ENCODE results near the gene IFNLR1.

IFNLR1 gene

DNA sequence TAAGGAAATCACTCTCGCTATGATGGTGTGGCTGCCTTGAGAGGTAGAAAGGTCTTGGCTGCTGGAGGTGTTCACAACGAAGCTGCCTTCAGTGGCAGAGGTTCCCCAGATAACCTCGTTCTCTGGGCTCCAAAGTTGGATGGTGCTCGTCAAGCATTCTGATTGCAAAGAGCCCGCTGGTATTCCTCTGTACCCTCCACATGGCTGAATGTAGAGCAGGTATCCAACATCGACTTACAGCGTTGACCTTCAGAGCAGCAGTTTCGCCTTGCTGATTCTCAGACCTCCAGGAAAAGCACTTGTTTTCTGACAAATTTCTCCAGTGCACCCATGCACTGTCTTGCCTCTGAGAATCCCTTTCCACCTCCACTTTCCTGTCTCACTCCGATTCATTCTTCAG, 39.9 kb downstream of the IFNLR1 start:
- DNase-seq = no peak

DNA sequence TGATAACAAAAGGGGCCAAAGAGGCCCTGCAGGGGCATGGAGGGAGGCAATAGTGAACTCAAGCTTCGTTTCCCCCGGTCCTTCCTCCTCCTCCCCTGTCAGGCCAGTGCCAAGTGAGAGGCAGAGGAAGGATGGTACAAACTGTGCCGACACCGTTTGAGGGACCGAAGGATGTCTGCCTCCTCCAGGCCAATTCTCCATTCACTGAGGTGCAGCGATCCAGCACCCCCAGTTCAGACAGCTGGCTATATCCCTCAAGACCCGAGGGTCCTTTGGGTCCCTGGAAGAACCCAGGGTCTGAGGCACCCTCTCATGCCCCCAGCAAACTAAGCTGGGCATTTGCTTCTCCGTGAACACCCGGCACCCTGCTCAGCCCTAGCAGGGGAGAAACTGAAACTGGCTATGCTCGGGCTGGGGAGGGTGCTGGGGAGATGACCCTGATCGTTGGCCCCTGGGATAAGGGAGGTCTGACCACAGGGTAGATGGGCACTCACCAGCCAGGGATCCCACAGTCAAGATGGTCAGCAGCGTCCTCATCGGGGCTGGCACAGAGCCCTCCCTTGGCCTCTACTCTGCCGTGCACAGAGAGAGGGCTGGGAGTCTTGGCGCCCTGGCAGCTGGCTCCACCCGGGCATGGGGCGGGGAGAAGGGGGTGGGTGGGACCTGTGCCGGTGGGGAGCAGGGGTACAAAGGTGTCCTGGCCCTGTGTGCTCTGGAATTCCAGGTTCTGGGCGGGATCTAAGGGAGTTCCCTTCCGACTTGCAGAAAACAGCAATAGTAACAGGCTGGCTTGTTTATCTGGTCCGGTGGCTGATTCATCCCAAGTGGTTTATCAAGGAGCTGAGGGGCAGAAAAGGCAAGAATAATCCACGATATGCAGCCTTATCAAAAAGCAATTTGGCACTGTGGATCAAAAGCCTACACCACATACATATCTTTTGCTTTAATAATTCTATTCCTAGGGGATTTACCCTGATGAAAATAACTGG, 44.2 kb downstream of the IFNLR1 start, which contains the start of gene IL22RA1:
Gene IL22RA1, minus strand, starts transcription at position 595 of the 989 bp plus-strand sequence. Its CDS starts 58 bp downstream, at position 537.
- DNase-seq = no peak

DNA sequence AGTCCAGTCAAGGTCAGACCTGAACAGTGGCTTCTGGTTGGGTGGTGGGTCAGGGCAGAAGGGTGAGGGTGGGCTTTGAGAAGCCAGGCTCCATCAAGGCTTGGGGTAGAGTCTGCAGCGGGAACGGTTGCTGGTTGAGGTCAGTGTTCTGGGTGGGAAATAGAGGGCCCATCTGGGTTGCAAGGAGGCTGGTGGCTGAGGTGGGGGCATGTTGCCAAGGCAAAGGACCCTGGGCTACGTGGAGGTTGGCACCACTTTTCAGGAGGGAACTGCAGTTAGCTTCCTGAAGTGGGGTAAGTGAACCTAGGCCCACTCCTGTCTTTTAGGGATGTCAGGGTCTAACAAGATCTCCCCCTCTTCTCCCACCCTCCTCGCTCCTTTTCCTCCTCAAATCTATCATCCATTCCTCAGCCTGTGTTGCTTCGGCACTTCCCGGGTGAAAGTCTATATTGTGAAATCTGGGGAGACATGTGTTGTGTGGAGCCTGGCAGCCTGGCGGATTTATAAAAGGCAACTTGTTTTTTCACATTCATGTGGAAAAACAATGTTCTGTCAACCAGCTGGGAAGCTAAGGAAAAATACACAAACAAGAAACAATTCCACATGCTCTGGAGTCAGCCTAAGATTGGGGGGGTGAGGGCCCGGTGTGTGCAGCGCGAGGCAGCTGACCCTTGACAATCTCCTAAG, 45.6 kb downstream of the IFNLR1 start:
- DNase-seq = no peak

DNA sequence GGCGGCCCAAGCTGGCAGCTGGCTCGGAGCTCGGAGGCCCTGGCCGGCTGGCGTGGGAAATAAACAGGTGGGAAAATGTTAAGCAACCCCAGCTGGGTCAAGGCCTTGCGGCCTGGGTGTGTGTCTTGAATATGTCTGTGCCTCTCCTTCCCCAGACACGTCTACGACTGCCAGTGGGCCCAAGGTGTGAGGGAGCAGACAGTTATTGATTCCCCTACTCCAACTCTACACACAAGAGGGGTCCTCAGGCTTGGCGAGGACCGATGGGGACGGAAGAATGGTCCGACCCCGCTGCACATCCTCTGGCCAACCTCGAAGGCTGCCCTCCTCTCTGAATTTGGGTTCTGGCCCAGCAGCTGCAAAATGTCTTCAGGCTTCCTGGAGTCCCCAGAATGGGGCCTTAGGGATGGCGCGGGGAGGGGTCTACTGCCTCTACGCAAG, 46.3 kb downstream of the IFNLR1 start:
- no peak for DNase-seq

DNA sequence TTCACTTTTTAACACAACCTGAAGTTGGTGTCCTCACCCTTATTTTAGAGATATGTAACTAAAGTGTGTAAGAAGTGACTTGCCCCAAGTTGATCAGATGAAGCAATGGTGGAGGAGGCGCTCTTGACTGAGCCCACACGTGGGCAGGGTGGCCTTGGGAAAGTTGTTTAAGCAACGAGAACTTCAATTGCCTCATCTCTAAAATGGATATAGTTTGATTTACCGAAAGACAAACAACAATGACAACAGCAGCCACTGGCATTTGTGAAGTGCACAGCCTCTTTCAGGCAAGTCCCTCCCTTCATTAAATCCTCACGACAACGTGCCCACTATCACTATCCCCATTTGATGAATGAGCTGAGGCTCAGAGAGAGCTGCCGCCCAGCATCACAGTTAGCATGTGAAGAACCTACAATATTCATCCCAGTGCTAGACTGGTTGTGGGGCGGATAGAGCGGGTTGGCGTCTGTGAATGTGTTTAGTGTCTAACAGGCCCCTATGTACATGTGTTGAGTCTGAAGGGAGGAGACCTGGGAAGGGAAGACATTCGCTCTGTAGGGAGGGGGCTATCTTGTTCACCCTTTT, 47.2 kb downstream of the IFNLR1 start:
- no peak for DNase-seq

DNA sequence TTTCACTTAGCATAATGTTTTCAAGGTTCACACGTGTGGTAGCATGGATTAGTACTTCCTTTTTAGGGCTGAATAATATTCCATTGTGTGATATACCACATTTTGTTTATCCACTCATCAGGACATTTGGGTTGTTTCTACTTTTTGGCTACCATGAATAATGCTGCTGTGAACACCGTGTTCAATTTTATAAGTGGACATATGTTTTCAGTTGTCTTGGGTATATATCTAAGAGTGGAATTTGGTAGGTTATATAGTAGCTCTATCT, 47.9 kb downstream of the IFNLR1 start:
- DNase-seq = no peak

- DNase-seq = no peak
Observed at GRCh38 chr1:24138476-24139221, 48.4 kb downstream of the IFNLR1 start.

- DNase-seq = no peak
Observed at GRCh38 chr1:24136956-24137539, 50.0 kb downstream of the IFNLR1 start.

- no peak for DNase-seq
Observed at GRCh38 chr1:24134376-24134775, 52.7 kb downstream of the IFNLR1 start.

- no peak for DNase-seq
Observed at GRCh38 chr1:24133819-24134218, 53.3 kb downstream of the IFNLR1 start.

GRCh38 chr1:24130385-24130784, 56.7 kb downstream of the IFNLR1 start:
- DNase-seq = no peak

DNA sequence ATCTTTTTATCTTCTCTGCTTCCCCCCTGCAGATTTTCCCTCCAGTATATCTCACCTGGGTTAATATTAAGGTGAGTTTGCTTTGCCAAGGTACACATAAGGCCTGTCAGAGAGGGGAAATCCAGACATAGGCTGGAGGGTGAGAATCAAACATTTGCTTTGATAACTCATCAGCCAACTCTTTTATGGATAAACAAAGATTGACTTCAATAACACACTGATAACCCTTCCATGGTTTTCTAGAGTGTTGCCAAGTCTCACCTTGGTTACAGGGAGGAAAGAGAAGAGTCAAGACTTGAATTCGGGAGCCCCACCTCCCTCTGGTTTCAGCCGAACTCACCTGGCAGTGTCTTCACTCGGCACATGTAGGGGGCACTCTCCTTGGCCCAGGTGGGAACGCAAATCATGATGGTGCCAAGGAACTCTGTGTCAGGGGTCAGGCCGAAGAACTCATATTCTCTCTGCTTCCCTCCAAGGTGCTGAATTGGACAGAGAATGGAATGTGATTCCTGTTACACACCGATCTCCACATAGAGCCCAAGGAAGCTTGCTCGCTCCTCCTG, 59.2 kb downstream of the IFNLR1 start:
- no peak for DNase-seq

DNA sequence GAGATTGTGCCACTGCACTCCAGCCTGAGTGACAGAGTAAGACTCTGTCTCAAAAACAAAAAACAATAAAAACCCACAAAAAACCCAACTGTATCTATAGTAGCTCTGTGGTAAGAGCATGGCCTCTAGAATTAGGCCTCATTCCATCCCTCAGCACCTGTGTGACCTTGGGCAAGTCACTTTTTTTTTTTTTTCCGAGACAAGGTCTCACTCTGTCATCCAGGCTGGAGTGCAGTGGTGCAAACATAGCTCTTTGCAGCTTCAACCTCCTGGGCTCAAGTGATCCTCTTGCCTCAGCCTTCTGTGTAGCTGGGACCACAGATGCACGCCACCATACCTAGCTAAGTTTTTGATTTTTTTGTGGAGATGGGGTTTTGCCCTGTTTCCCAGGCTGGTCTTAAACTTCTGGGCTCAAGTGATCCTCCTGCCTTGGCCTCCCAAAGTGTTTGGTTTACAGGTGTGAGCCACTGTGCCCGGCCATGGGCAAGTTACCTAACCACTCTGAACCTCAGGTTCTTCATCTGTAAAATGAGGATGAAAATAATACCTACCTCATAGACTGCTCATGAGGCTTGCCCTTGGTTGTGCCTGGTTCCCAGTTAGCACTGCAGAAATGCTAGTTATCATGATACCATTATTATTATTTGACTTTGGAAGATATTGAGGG, 59.8 kb downstream of the IFNLR1 start:
- DNase-seq = no peak

DNA sequence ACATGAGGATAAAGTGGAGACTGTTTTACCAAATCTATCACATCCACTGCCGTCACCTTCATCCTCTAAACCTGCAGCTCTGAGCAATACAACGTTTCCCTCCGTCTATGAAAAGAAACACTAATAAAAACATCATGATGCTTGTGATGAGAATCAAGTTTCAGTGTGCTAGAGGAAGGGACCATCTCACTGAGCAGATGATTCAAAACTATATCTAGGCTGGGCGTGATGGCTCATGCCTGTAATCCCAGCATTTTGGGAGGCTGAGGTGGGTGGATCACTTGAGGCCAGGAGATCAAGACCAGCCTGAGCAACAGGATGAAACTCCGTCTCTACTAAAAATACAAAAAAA, 60.4 kb downstream of the IFNLR1 start:
- DNase-seq = no peak

DNA sequence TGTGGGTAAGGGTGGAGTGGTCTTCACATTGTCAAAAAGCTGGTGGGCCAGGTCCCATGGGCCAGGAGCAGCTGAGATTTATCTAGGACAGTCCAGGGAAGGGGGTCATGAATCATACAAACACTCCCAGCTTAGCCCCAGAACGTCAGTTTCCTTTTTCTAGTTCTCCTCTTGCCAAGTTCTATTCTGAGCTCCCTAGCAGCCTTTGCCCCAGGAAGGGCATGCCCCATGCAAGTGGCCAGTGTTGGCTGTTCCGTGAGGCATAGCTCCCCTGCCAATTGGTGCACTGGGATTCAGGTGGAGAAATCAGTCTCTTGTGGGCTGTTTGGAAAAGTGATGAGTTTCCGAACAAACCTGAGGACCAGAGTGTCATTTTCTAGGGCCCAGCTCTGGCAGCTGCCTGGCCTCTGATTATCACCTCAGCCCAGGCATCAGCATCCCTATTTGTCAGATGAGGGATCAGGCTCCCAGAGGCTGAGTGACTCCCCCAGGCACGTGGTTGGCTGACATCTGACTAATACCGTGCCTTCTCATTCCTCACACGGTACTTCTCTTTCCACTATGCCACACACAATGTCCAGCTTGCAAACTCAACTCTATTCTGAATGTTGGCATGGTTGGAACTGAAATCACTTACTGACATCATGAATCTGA, 60.9 kb downstream of the IFNLR1 start:
- DNase-seq = no peak

GRCh38 chr1:24125456-24125855, 61.6 kb downstream of the IFNLR1 start:
- DNase-seq = no peak

GRCh38 chr1:24124980-24125379, 62.1 kb downstream of the IFNLR1 start:
- DNase-seq = no peak

DNA sequence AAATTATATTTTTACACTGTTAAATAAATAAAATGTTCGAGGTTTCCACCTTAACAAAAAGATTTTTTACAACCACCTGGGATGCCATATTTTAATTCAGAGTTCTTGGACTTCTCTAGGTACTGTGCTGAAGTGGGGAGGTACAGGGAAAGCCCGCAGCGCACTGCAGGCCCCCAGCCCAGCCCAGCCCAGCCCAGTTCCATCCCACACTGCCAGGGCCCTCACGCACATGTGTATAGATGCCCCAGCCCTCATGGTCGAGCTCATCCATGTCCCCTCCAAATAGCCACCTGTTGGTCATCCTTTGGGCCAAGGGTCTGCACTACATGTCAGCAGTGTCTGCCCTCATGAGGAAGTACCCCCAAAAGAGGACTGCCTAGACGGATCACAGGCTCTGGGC, 63.5 kb downstream of the IFNLR1 start:
- no peak for DNase-seq

DNA sequence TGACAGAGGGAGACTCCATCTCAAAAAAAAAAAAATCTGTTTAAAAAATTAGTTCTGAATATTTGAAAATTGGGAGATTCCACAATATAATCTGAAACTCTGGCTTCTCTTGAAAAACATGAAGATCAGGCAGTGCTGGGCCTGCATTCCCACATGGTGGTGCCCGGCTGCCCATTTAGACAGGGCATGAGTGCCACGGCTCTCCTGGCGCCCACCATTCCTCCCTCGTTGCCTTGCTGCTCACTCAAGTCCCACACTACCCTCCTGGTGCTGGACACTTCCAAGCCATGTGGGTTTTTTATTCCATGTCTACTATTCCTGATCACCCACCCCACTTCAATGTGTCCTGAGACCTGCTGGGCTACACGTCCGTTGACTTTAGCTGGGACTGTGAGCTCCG, 64.3 kb downstream of the IFNLR1 start:
- DNase-seq = no peak

DNA sequence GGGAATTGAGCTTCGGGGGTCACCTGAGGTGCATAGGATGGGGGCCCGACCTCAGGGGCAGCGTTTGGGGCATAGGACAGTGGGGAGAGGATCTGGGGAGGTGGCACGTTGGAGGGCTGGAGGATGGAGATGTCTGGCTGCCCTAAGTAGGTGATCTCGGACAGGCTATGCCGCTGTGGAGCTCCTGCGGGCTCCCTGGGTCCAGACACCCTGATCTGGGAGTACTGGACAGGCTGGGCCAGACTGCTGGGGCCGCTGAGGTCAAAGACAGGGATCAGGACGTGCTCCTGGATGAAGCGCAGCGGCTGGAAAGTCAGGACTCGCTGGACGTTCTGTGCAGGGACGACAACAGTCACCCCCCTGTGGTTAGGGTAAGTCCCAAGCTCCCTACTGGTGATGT, 65.7 kb downstream of the IFNLR1 start:
- no peak for DNase-seq

DNA sequence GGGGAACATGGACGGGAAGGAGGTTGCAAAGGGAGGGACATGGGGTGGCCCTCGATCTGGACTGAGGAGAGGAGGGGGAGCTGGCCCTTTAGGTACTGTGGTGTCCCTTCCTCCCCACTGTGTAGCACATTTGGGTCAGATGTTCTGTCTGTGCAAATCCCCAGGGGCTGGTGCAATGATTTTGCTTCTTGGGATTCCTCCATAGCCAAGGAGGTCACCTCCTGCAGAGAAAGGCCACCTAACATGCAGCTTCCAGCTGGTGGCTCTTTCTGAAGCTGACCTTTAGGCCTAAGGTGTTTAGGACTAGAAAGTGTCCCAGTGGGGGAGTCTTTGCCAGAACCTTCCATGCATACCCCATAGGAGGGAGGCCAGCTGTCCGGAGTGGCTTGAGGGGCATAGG, 66.1 kb downstream of the IFNLR1 start:
- DNase-seq = no peak

Measured in fibroblast of skin of abdomen (primary cell).